Right lobe of liver (tissue), 4 donors: ENCODE results near the gene RHOU.

Experiments used
- POLR2A ChIP-seq: fragments of 450-650 bp; IDR thresholded peaks from one replicate; pipeline ENCODE4 v1.6.1; 2017; ENCODE audit warnings: antibody characterized with exemption, mild to moderate bottlenecking
- TF ChIP-seq, protein P1 (sequence below), 4 donors: fragments of 200-600 bp in 3 of 4; fragments of 450-650 bp in 1 of 4; IDR thresholded peaks; one replicate each; pipeline versions ENCODE4 v1.5.1 to v1.8.0; 2016 to 2022; ENCODE audit warnings: antibody characterized with exemption in 4 of 4, mild to moderate bottlenecking in 2 of 4
- donor health status: DM: no; HTN: no; CAD: no.
- donor health status: DM: no; HTN: no; CAD: no.
- donor health status: DM: no; HTN: yes; CAD: no.

DNA sequence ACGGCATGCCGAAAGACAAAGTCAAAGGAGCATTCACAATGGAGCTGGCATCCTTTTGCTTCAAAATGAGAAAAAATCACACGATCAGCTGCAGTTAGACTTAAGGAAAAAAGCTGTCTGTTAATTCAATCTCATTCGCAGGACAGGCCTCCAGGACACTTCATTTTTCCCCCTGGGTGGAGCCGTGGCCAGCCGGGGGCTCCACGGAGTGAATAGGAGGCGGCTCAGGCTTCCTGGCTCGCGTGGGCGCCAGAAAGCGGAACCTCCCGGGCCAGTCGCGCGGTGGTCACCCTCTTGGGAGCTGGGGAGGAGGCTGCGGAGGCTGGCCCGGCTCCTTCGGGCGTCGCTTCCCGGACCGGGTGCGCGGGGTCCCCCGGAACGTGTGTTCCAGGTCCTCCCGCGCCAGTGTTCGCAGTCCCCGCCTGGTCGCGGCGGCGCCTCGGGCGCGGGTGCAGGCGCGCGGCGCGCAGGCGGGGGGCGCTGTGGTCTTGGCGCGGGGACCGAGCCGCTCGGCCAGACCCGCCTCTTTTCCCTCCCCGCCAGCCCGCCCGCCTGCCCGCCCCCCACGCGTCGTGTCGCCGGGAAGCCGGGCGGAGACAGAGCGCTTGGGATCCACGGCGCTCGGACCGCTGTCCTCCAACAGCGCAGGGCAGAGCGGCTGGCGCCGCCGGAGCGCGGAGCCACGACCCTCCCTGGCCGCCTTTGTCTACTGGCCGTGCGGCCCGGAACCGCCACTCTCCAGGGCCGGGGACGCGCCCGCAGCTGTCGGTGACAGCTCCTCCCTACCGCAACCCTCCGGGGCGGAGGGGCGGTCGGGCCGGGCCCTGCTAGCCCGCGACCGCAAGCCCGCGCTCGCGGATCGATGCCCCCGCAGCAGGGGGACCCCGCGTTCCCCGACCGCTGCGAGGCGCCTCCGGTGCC is at the start of gene RHOU:
- TF ChIP-seq, protein P1, sequence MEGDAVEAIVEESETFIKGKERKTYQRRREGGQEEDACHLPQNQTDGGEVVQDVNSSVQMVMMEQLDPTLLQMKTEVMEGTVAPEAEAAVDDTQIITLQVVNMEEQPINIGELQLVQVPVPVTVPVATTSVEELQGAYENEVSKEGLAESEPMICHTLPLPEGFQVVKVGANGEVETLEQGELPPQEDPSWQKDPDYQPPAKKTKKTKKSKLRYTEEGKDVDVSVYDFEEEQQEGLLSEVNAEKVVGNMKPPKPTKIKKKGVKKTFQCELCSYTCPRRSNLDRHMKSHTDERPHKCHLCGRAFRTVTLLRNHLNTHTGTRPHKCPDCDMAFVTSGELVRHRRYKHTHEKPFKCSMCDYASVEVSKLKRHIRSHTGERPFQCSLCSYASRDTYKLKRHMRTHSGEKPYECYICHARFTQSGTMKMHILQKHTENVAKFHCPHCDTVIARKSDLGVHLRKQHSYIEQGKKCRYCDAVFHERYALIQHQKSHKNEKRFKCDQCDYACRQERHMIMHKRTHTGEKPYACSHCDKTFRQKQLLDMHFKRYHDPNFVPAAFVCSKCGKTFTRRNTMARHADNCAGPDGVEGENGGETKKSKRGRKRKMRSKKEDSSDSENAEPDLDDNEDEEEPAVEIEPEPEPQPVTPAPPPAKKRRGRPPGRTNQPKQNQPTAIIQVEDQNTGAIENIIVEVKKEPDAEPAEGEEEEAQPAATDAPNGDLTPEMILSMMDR (IDR thresholded peaks at IDR 0.05): peak; percentile 77 to 99 (median 92)
- TF ChIP-seq POLR2A: peak; percentile 95
